Measurements from ENCODE around the gene GRIN2A.

The GRIN2A gene

GRCh38 chr16:9708972-9709620 lies 473.1 kb downstream of the GRIN2A start:
- Histone ChIP-seq H3K36me3 (replicated peaks; ENCODE audit: insufficient read depth, low read length) (no peaks in the 10 kb centered on the region), H3K79me2 (ENCODE audit: low read length) (no peaks in the 10 kb centered on the region), H3K4me3 (ENCODE audit: low read length) (no peak overlapping the region), H4K20me1 (ENCODE audit: insufficient read depth, low read length) (no peaks in the 10 kb centered on the region), H3K27ac (ENCODE audit: low read length) (no peak overlapping the region), H3F3A (ENCODE audit: insufficient read depth, low read length) (no peaks in the 10 kb centered on the region), H3K27me3 (replicated peaks; ENCODE audit: insufficient read depth, low read length) (no peaks in the 10 kb centered on the region), H3K9me3 (replicated peaks; ENCODE audit: insufficient read depth, low read length) (no peaks in the 10 kb centered on the region), H3K9ac (ENCODE audit: low read length) (no peak overlapping the region), H2AFZ (ENCODE audit: low read length) (no peak overlapping the region), H3K4me2 (ENCODE audit: low read depth, low read length) (no peak overlapping the region), H3K4me1 (ENCODE audit: low read length) (no peaks in the 10 kb centered on the region), H3K9me2 (replicated peaks; ENCODE audit: insufficient read depth, low read length) (no peaks in the 10 kb centered on the region)
- no peak for DNase-seq
- TF ChIP-seq EZH2phosphoT487 (IDR thresholded peaks at IDR 0.05; ENCODE audit: low read length) (no peak), EZH2 (optimal IDR thresholded peaks at IDR 0.05; ENCODE audit: low read depth, low read length) (no peak), CTCF (IDR thresholded peaks at IDR 0.05; ENCODE audit: low read length) (no peak)

DNA sequence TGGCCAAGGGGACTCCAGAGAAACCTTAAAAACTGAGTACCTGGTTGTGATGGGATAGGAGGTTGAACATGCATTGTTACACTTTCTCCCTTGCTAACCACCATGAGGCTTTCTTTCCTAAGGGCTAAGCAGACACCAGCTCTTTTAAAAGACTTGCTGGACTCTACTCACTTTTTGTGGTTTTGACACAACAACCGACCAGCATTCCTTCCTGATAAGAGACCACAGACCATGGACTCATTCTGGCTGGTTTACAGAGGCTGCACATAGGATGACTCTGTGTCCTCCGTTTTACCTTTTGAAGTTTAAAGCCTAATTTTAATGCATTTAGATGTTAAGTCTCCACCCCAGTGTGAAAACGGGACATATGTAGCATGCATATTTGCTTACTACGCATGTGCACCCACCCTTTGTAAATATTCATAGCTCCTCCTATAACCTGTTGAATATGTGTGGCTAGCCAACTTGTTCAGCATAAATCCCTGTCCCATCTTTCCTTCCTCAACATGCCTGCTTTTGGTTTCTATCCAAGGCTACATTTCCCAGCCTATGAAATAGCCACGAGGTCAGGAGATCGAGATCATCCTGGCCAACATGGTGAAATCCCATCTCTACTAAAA lies 475.9 kb downstream of the GRIN2A start:
- H3F3A ChIP-seq (ENCODE audit: insufficient read depth, low read length): no peaks in the 10 kb centered on the region
- no peak overlapping the region for H3K9ac ChIP-seq (ENCODE audit: low read length)
- no peak overlapping the region for H3K27ac ChIP-seq (ENCODE audit: low read length)
- no peaks in the 10 kb centered on the region for H3K9me3 ChIP-seq (replicated peaks; ENCODE audit: insufficient read depth, low read length)
- no peaks in the 10 kb centered on the region for H3K27me3 ChIP-seq (replicated peaks; ENCODE audit: insufficient read depth, low read length)
- no peaks in the 10 kb centered on the region for H3K79me2 ChIP-seq (ENCODE audit: low read length)
- H2AFZ ChIP-seq (ENCODE audit: low read length): no peak overlapping the region
- no peak for DNase-seq
- no peak for TF ChIP-seq CTCF (IDR thresholded peaks at IDR 0.05; ENCODE audit: low read length)
- H4K20me1 ChIP-seq (ENCODE audit: insufficient read depth, low read length): no peaks in the 10 kb centered on the region
- H3K9me2 ChIP-seq (replicated peaks; ENCODE audit: insufficient read depth, low read length): no peaks in the 10 kb centered on the region
- no peak overlapping the region for H3K4me2 ChIP-seq (ENCODE audit: low read depth, low read length)
- H3K4me3 ChIP-seq (ENCODE audit: low read length): no peak overlapping the region
- no peaks in the 10 kb centered on the region for H3K4me1 ChIP-seq (ENCODE audit: low read length)
- no peaks in the 10 kb centered on the region for H3K36me3 ChIP-seq (replicated peaks; ENCODE audit: insufficient read depth, low read length)

DNA sequence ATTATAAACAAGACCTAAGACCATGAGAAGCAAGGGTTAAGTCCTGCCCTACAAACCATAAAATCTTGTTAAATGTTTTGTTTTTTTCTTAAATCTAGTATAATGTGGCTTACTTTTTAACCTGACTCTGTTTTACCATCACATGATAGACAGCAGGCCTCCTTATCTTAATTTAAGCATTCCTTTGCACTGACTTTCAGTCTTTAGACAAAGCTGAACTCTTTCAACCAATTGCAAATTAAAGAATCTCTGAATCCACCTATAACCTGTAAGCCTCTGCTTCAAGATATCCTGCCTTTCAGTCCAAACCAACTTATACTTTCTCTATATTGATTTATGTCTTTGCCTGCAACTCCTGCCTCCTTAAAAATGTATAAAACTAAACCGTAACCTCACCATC lies 478.5 kb downstream of the GRIN2A start:
- Histone ChIP-seq H2AFZ (ENCODE audit: low read length) (no peak overlapping the region), H3K4me3 (ENCODE audit: low read length) (no peak overlapping the region), H4K20me1 (ENCODE audit: insufficient read depth, low read length) (no peaks in the 10 kb centered on the region), H3K36me3 (replicated peaks; ENCODE audit: insufficient read depth, low read length) (no peaks in the 10 kb centered on the region), H3K9ac (ENCODE audit: low read length) (no peak overlapping the region), H3K9me3 (replicated peaks; ENCODE audit: insufficient read depth, low read length) (no peaks in the 10 kb centered on the region), H3K27me3 (replicated peaks; ENCODE audit: insufficient read depth, low read length) (no peaks in the 10 kb centered on the region), H3K4me1 (ENCODE audit: low read length) (no peaks in the 10 kb centered on the region), H3K27ac (ENCODE audit: low read length) (no peak overlapping the region), H3K79me2 (ENCODE audit: low read length) (no peaks in the 10 kb centered on the region), H3K4me2 (ENCODE audit: low read depth, low read length) (no peak overlapping the region), H3K9me2 (replicated peaks; ENCODE audit: insufficient read depth, low read length) (no peaks in the 10 kb centered on the region), H3F3A (ENCODE audit: insufficient read depth, low read length) (no peaks in the 10 kb centered on the region)
- TF ChIP-seq EZH2 (optimal IDR thresholded peaks at IDR 0.05; ENCODE audit: low read depth, low read length): no peak
- DNase-seq: no peak
